Measurements from ENCODE around the gene PHLDB1.

Gene PHLDB1

DNA sequence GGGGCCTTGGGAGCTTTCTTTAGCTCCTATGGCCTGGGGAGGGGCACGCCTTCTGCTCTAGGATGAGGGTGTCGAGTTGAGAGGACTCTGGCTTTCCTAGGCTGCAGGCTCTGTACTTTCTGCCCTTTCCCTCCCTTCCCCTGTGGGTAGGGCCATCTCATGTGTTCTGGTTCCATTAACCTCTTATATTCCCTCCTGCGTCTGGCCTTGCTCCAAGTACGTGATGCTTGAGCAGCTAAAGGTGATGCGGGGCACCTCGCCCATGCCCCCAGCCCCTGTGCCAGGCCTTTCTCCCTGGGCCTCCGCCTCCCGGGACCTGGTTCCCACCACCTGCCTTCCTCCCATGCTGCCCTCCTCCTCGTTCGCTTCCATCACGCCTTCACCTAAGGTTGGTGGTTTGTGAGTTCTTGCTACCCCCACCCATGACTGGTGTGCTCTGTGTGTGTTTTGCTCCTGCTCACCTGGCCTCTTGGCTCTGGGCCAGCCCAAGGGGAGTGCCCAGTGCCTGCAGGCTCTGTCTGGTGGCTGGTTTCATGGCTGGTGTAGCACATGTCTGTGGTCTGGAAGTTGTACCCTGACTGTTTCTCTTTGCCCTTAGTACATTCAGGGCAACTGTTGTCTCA is 34.1 kb downstream of the PHLDB1 start:
- no peak for DNase-seq

- no peak for DNase-seq
Measured at GRCh38 chr11:118643142-118643994, 36.0 kb downstream of the PHLDB1 start.

GRCh38 chr11:118643995-118644345 is 36.6 kb downstream of the PHLDB1 start:
- no peak for DNase-seq

DNA sequence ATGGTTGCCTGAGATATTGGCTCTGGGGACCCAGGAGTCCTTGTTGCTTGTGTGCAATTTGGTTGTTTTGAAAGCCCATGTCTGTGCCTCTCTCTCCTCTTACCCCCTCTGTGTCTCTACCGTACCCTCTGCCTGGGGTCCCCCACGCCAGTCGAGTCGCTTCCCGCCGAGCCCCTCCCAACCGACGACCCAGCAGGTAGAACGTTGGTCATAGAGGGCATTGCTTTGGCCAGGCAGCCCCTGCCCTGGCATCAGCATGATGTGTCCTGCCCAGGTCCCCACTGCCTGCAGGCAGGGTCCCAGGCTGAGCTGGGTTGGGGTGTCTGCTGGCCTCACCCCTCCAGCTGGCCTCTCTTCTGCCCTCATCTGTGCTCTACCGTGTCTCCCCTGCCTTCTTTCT is 37.1 kb downstream of the PHLDB1 start:
- no peak for DNase-seq

DNA sequence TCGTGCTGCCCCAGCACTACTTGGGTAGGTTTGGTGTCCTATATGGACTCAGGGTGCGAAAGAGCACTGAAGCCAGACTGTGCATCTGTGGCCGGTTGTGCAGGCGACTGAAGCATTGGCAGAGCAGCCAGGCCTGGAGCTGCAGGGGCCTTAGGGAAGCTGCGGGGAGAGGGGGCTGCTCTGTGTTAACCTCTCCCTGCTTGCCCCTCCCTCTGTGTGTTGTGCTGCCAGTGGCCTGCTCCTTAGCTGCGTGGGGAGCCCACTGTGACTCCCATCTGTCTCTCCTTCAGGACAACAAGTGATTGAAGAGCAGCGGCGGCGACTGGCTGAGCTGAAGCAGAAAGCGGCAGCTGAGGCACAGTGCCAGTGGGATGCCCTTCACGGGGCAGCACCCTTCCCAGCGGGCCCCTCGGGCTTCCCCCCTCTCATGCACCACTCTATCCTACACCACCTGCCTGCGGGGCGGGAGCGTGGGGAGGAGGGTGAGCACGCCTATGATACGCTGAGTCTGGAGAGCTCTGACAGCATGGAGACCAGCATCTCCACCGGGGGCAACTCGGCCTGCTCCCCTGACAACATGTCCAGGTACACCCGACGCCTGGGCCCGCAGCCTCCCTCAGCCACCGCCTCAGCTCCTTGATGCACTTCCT is 37.8 kb downstream of the PHLDB1 start:
- DNase-seq, result no peak

- DNase-seq, result no peak
Measured at GRCh38 chr11:118646393-118646792, 39.0 kb downstream of the PHLDB1 start.

DNA sequence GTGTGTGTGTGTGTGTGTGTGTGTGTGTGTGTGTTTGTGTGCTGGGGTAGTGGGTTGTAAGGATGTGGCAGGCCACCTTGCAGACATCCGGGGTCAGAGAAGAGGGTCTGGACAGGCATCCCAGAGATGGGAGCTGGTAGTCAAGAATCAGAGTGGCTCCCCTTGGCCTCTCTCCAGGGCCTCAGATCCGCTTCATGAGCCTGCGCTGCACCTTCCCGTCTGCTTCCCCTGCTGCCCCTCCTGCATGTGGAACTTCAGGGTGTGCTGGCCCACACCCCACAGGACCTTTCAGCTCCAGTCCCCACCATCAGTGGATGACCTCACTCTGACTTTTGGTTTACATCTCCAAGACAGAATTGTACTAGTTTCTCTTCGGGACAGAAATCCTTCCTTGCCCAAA is 40.9 kb downstream of the PHLDB1 start:
- no peak for DNase-seq

GRCh38 chr11:118649941-118650340 is 42.5 kb downstream of the PHLDB1 start:
- no peak for DNase-seq

- DNase-seq, result no peak
Measured at GRCh38 chr11:118650366-118650765, 43.0 kb downstream of the PHLDB1 start.

DNA sequence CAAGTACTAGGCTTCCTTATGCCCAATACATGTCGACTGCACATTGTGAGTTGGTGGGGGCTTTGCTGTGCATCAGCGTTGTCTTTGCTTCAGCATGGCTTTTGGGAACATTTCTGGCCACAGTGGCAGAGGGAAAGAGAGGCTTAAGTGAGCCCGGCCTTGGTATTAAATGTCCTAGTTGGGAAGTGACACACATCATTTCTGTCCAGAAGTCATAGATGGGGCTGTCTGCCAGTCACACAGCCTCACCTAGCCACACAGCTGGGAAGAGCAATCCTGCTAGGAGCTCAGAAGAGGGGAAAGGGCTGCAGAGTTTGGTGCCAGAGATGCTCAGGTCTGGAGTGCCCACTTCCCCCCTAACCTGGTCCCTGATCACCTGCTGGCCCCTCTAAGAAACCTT is 44.4 kb downstream of the PHLDB1 start:
- no peak for DNase-seq

DNA sequence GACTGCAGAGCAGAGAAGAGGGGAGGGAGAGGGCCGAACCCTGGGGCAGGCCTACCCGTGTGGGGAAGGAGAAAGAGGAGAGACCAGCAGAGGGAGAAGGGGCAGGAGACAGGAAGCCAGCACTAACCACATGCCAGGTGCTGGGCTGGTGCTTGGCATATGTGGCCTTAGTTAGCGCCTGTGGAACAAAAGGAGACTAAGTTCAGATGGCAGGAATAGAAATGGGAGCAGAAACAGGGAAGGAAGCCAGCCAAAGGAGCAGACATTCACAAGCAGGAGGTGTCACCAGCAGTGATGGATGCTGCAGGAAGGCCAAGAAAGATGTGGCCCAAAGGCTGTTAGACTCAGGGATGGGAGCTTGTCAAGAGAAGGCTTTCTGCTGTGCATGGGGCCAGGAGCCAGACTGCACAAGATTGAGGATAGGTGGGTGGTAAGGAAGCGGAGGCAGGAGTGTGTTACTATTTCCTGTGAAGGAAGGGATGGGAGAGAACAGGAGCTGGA is 45.3 kb downstream of the PHLDB1 start:
- no peak for DNase-seq

DNA sequence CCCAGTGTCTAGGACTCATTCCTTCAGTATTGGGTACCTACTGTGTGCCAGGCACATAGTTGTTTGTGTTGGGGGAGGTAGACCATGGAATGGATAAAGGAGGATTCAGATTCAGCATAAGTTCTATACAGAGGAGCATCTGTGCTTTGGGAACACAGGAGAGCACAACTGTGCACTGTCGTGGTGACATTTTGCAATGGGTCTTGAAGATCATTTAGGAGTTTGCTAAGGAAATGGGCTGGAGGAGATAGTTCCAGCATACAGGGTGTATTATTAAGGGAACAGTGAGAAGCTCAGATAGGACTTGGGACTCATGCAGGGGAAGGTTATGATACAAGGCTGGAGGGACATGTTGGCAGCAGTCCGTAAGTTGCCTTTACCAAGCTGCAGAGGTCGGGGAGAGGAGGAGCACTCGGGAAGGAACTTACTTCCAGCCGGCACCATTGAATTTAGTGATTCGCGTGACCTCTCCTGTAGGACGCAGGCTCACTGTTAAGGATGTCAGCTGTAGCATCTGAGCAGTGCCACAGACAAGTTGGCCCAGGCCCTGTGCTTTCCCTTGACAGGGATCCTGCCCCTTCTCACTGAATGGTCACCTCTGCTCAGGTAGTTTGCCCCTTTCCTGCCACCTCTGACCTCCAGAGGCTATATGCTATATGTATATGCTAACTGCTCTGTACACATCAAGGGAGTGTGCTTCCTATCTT is 46.4 kb downstream of the PHLDB1 start:
- DNase-seq, result no peak

DNA sequence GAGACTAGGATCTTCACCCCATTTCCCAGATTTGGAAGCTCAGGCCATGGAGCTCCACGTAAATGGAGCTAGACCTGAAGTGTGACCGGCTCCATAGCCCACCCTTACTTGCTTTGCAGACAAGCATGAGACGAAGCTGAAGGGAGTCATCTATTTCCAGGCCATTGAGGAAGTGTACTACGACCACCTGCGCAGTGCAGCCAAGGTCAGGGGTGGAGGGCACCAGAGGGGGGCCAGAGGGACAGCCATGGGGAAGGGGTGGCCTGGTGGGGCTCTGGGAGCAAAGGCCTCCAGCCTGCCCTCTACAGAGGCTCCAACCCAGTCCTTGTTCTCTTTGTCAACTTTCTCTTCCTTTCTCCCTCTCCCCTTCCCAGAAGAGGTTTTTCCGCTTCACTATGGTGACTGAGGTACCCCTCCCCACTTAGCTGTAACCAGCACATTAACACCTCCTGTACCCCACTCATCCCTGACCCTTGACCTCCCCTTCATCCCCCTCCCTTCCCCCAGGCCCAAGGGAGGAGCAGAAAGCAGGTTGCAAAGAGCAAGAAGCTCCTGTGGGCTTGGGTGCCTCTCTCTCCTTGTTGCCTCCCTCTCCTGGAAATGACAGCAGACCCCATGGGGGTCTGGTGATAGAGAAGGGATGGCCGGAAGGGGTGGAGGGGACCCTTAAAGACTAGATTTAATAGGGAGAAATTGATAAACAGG is 48.2 kb downstream of the PHLDB1 start:
- no peak for DNase-seq

DNA sequence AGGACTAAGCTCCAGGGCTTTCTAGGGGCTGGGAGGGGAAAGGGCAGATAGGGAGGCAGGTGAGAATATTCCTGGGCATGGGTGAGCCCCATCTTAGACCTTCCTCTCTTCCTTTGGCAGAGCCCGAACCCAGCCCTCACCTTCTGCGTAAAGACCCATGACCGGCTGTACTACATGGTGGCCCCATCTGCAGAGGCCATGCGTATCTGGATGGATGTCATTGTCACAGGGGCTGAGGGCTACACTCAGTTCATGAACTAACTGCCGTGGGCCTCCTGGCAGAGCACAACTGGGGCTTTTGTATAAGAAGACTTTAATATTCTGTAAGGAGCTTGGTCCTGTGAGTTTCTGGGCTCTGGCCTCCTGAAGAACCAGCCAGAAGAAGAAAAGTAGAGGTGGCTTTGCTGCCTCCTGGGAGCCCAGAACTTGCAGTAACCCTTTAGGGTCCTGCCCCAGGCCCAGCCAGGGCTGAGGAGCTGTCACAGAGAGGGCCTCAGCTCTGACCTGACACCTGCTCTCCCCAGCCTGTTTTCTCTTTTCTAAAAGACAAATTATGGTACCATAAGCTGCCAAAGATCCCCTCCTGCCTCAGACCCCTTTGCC is 49.2 kb downstream of the PHLDB1 start:
- DNase-seq, result no peak

GRCh38 chr11:118657238-118657637 is 49.8 kb downstream of the PHLDB1 start:
- no peak for DNase-seq

DNA sequence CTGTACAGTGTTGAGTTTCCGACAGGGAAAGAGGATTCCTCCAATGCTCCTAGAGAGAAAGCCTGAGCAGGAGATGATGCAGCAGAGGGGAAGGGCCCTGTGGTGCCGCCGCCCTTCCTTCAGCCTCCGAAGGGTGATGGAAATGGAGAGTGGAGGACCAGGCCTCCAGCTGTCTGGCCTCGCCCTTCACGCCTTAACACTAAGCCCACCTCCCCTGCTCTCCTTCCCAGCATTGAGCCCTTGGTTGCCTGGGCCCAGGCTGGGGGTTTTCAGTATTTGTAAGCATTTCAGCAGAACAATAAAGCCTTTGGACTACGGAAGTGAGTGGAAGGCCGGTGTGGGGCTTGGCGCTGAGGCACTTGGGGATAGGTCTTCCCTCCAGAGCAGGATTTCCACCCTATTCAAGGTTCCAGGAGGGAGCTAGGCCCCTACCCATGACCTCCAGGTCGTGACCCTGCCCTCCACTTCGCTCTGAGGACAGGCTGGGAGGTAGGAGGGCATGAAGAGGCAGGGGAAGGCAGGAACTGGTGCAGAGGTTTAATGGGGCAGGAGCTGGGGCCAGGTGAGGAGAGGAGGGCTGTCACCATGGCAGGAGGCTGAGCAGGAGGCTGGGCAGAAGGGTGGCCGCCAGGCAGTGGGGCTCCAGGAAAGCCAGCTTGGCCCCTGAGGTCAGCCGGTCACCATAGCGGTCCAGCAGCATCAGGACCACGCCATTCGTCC is 50.5 kb downstream of the PHLDB1 start:
- no peak for DNase-seq

GRCh38 chr11:118658429-118659313 is 51.3 kb downstream of the PHLDB1 start:
- no peak for DNase-seq

DNA sequence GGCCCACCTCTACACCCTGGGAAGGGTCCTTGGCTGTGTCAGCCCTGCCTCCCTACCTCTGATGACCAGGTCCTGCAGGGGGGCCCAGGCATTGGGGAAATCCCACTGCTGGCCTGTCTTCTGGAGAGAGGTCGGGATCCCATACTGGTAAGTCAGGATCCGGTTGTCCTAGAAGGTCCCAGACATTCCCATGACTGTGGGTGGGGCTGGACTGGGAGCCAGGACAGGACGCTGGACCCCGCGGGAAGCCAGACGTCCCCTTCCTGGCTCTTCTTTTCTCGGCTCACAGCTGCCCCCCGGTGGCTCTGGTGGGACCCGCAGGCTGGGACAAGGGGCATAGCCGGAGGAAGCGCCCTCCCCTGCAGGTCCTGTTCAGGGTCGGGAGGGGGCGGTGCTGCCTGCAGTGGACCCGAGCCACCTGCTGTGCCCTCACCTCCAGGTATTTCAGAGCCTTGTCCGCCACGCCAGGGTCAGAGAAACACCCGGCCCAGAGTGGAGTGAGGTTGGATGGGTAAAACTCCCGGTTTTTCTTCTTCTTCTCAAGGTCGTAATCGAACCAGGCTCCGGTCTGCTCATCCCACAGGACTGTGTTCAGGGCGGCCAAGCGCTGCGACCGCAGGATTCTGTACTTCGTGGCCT is 52.0 kb downstream of the PHLDB1 start:
- DNase-seq, result peak; percentile 91

DNA sequence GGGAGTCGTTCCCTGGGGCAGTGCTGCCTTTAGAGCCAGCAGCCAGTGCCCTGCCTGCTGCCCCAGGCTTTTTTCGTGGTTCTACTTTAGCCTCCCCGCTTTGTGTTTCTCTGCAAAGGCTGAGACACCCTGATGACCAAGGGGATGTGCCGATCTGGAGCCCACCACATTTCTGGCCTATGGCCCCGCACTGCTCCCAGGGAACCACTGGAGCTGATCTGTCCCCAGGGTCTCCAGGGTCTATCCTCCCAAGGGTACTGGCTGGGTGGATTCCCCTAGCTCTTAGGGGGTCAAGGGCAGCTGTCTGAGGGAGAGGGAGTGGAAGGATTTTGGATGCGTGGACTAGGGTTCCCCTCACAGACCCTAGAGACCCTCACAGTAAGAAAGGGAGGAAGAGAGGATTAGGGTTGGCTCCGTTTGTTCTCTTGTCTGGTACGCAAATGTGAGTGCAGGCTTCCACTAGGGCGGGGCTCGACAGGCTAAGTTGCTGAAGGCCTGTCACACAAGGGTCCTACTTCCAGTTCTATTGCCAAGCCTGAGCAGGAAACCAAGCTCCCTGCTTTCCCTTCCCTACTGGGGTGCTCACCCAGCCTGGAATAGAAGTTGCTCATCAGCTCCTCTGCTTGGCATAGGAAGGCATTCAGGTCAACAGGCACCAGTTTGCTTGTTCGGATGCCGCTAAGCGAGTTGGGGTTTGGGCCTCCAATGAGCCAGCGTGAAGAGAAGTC is 52.7 kb downstream of the PHLDB1 start:
- DNase-seq, result no peak

Measured in activated gamma-delta T cell treated with Interleukin-2 at 50 U/mL for 16 hours (primary cell).